DOHH2 (cell line): ENCODE measurements around the gene TEX14.

ENCODE experiments used
- EZH2phosphoT487 ChIP-seq: fragments of 200-600 bp; sonication (generic); IDR thresholded peaks from 2 replicates; pipeline ENCODE4 v1.6.1; 2017; ENCODE audit warnings: borderline replicate concordance, mild to moderate bottlenecking, antibody characterized with exemption, low read length, moderate library complexity, mixed read lengths
- TF ChIP-seq, protein P1 (sequence below): fragments of 200-600 bp; sonication (generic); IDR thresholded peaks from one replicate; pipeline ENCODE4 v1.5.1; 2014; ENCODE audit warnings: antibody characterized with exemption, mild to moderate bottlenecking, low read depth, low read length; ENCODE audit not compliant: poor library complexity, severe bottlenecking

DNA sequence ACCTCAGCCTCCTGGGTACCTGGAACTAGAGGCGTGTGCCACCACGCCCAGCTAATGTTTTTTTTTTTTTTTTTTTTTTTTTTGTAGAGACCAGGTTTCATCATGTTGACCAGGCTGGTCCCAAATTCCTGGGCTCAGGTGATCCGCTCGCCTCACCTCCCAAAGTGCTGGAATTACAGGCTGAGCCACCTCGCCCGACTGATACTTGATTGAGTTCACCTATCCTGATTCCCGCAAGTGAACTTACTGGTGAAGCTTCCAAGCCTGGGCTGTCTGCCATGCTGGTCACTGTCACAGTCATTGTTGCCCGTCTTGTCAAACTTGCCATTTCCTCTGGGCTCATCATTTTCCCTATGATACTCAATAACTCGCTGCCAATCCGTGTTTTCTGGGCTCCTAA lies 106.3 kb downstream of the TEX14 start:
- TF ChIP-seq, protein P1, sequence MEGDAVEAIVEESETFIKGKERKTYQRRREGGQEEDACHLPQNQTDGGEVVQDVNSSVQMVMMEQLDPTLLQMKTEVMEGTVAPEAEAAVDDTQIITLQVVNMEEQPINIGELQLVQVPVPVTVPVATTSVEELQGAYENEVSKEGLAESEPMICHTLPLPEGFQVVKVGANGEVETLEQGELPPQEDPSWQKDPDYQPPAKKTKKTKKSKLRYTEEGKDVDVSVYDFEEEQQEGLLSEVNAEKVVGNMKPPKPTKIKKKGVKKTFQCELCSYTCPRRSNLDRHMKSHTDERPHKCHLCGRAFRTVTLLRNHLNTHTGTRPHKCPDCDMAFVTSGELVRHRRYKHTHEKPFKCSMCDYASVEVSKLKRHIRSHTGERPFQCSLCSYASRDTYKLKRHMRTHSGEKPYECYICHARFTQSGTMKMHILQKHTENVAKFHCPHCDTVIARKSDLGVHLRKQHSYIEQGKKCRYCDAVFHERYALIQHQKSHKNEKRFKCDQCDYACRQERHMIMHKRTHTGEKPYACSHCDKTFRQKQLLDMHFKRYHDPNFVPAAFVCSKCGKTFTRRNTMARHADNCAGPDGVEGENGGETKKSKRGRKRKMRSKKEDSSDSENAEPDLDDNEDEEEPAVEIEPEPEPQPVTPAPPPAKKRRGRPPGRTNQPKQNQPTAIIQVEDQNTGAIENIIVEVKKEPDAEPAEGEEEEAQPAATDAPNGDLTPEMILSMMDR: no peak
- TF ChIP-seq EZH2phosphoT487: no peak
